Muscle layer of colon (tissue), 2 donors: ENCODE measurements around the gene C10orf53.

ENCODE experiments used
- H3K27ac ChIP-seq: one replicate; pipeline ENCODE4 v1.7.0; 2013; ENCODE audit warnings: low read depth, mild to moderate bottlenecking, low read length, moderate library complexity
- H3K27me3 ChIP-seq, 2 donors: one replicate each; pipeline ENCODE4 v1.7.0; 2013; ENCODE audit warnings: low read length in 2 of 2, mild to moderate bottlenecking in 2 of 2; ENCODE audit not compliant: insufficient read depth in 2 of 2, control insufficient read depth in 1 of 2
- H3K36me3 ChIP-seq: one replicate; pipeline ENCODE4 v1.7.0; 2013; ENCODE audit warnings: mild to moderate bottlenecking, low read length; ENCODE audit not compliant: insufficient read depth
- H3K4me1 ChIP-seq: one replicate; pipeline ENCODE4 v1.7.0; 2013; ENCODE audit warnings: mild to moderate bottlenecking, low read length; ENCODE audit not compliant: insufficient read depth
- H3K4me3 ChIP-seq, 2 donors: one replicate each; pipeline ENCODE4 v1.7.0; 2013; ENCODE audit warnings: low read length in 2 of 2, low read depth in 1 of 2, mild to moderate bottlenecking in 1 of 2, moderate library complexity in 1 of 2
- H3K9ac ChIP-seq: one replicate; pipeline ENCODE4 v1.7.0; 2013; ENCODE audit warnings: low read length
- H3K9me3 ChIP-seq: one replicate; pipeline ENCODE4 v1.7.0; 2013; ENCODE audit warnings: mild to moderate bottlenecking, low read length
- donor health status: abdominal sarcoma.
- donor health status: Adenocarcinoma of cecum.

C10orf53 gene

DNA sequence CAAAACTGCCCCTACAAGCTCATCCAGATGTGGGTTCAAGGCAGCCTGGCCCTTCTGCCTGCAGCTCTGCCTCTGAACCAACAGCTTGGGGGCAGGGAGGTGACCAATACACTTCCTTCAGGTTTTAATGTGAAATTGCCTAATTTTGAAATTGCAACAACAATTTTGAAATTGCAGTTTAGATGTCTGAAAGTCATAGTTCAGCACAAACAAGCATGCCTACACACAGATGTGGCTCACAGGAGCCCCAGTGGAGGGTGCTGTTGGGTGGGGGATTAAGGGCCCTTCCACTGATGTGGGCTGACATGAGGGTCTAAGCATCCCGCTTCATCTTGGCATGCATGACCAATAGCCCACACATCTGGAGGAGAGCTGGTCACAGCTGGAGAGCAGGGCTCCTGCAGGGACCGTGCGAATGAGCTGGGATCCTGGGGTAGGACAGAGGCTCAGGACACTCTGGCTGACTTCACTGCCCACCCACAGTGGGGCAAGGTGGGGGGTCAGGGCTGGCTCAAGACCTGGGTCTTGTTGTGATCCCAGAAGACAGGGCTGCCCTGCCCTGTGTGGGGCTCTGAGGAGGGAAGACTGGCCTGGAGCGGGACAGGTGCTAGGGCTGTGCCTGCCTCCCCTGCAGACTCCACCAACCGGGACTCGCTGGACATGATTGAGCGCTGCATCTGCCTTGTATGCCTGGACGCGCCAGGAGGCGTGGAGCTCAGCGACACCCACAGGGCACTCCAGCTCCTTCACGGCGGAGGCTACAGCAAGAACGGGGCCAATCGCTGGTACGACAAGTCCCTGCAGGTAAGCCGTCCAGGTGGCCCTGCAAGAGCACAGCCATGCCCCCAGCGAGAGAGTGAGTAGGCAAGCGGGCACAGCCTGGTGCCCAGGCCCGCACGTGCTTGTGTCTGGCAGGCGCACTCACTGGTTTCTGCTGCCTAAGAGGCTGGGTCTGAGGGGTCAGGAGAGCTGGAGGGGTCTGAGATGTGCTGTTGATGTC, 33.3 kb upstream of the C10orf53 start:
- no peaks in the 10 kb centered on the region for H3K36me3 ChIP-seq
- no peak overlapping the region for H3K9ac ChIP-seq
- no peak overlapping the region for H3K4me3 ChIP-seq
- H3K9me3 ChIP-seq = no peaks in the 10 kb centered on the region
- no peaks in the 10 kb centered on the region for H3K4me1 ChIP-seq
- no peak overlapping the region for H3K27ac ChIP-seq
- peaks cover 0 to 9% of the 10 kb centered on the region in 2 donors for H3K27me3 ChIP-seq

DNA sequence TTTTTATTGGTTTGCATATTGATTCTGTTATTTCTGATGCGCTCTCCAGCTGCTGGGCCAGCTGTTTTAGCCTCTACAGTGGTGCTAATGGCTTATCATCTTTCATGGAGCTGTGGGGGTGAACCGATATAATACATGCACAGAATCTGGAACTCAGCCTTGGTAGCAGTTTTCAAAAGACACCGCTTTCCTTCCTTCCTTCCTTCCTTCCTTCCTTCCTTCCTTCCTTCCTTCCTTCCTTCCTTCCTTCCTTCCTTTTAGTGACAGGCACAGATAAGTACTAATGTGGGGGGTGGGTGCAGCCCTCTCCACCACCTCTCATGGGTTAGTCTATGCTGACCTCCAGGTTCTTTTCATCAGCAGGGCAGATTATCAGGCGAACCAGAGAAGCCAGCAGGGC, 31.9 kb upstream of the C10orf53 start:
- Histone ChIP-seq H3K4me3 (no peak overlapping the region), H3K9me3 (no peaks in the 10 kb centered on the region), H3K27me3 (peaks cover 0 to 9% of the 10 kb centered on the region in 2 donors), H3K9ac (no peak overlapping the region), H3K36me3 (no peaks in the 10 kb centered on the region), H3K27ac (no peak overlapping the region), H3K4me1 (no peaks in the 10 kb centered on the region)

DNA sequence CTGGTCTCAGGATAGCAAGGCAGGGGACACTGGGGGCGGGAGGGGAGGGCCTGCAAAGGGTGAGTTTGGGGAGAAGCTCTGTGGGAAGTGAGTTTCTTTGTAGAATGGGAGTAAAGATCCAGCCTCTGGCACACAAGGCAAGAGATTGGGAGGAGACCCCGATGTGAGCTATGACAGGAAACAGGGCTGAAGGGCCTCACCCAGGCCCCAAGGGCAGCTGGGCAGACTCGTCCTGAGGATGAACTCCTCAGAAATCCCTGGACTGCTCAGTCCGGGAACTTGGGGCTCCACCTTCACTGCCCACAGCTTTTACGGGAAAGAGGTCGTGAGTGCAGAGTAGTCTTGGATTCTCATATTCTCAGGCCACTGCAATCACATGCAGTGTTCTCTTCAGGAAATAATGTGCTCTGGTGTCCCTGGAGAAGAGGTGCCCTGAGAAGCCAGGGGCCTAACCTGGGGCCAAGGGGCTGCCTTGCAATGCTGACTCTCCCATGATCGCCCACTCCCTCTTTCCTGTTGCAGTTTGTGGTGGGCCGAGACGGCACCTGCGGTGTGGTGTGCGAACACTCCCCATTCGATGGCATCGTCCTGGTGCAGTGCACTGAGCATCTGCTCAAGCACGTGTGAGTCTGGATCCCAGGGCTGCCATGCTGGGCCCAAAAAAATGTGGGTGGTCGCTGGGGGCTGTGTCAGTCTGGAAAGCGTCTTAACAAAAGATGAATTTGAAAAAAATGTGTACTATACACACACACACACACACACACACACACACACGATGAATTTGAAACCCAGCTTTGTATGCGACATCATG, 31.3 kb upstream of the C10orf53 start:
- Histone ChIP-seq H3K9me3 (no peaks in the 10 kb centered on the region), H3K4me1 (no peaks in the 10 kb centered on the region), H3K27me3 (peaks cover 0 to 8% of the 10 kb centered on the region in 2 donors), H3K36me3 (no peaks in the 10 kb centered on the region), H3K27ac (no peak overlapping the region), H3K4me3 (no peak overlapping the region), H3K9ac (no peak overlapping the region)

DNA sequence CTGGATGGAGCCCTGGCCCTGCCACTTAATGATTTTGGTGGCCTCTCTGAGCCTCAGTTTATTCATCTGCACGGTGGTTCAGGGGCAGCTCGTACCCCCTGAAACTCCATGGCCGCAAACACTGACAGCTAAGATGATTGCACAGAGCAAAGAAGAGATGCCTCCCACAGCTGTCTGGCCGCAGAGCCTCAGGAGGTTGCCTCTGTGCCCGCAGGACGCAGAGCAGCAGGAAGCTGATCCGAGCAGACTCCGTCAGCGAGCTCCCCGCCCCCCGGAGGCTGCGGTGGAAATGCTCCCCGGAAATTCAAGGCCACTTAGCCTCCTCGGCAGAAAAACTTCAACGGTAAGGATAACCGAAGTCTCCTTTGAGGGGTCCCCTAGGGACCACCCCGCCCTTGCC, 30.2 kb upstream of the C10orf53 start:
- Histone ChIP-seq H3K9ac (no peak overlapping the region), H3K4me1 (no peaks in the 10 kb centered on the region), H3K36me3 (no peaks in the 10 kb centered on the region), H3K27me3 (peaks cover 0 to 5% of the 10 kb centered on the region in 2 donors), H3K4me3 (no peak overlapping the region), H3K27ac (no peak overlapping the region), H3K9me3 (no peaks in the 10 kb centered on the region)

DNA sequence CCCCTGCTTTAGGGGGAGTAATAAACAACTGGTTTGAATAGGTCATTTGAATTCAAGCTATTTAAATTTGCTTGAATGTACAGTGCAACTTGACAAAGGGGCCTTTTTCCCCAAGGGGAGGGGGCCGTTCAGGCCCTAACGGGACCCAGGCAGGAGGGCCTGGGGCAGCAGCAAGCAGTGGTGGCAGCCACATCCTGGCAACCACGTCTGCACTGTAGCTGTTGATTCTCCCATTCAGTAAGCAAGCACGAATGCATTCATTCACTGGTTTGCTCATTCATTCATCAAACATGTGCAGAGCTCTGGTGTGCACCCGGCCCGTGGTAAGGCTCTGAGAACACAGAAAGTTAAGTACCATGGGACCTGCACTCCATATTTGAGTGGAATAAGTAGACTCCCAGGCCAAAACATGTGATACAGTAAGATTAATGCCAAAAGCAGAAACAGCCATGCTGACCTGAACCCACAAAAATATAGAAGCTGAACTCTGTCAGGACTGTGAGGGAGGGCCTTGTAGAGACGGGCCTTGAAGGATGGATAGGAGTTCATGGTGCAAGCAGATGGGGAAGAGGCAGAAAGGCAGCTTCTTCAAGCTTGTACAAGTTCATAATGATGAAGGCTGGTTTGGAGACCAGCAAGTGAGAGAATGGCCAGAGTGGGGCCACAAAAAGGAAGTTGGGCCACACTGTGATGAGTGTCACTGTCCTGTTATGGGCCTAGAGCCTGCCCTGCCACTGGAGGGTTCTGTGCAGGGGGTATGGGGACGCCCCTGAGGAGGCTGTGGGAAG, 29.3 kb upstream of the C10orf53 start:
- Histone ChIP-seq H3K4me1 (no peaks in the 10 kb centered on the region), H3K4me3 (no peak overlapping the region), H3K36me3 (no peaks in the 10 kb centered on the region), H3K27me3 (peaks cover 0 to 5% of the 10 kb centered on the region in 2 donors), H3K9me3 (no peaks in the 10 kb centered on the region), H3K9ac (no peak overlapping the region), H3K27ac (no peak overlapping the region)

DNA sequence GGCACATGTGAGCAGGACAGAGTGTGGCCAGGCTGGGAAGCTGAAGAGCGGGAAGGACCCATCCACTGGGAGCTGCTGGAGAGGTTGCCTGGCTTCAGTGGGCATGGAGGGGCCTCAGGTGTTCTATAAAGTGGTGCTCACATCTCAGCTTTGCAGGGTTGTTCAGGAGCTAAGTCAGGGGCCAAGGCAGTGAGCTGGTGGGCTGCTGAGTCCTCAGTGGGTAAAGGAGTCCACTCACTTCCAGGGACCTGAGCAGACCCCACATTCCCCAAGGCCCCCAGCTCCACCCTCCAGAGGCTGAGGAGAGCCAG, 28.8 kb upstream of the C10orf53 start:
- Histone ChIP-seq H3K27me3 (peaks cover 0 to 5% of the 10 kb centered on the region in 2 donors), H3K27ac (no peak overlapping the region), H3K9ac (no peak overlapping the region), H3K9me3 (no peaks in the 10 kb centered on the region), H3K36me3 (no peaks in the 10 kb centered on the region), H3K4me1 (no peaks in the 10 kb centered on the region), H3K4me3 (no peak overlapping the region)

DNA sequence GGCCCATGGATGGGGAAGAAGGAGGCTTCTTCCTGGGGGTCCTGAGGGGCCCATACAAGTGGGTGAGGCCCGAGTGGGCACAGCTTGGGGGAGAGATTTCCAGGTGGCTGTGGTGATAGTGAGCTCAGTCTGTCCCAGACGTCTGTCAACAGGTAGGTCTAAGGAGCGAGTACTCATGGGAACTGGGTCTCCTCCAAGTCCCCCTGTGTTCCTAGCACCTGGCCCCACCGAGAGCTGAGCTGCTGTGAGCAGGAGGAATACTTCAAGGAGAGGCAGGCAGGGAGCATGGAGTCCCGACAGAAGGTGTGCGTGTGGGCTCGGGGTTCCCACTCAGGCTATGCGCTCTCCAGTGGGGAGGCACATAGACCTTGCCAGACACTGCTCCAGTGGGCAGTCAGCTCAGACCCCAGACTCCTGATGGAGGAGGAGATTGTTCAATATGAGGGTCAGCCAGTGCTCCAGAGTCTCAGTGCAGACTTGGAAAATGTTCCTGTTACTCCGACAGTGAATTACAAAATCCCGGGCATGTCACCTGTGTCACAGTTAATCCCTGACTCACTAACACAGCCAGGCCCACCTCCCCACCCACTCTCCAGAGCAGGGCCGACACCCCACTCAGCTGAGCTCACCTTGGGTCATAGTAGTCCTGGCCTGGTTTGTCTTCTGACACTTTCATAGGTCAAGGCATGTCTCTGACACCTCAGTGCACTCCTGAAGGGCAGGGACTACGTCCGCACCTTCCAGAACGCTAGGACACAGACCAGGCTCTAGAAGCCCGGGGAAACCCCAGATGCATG, 28.2 kb upstream of the C10orf53 start:
- H3K9me3 ChIP-seq = no peaks in the 10 kb centered on the region
- no peaks in the 10 kb centered on the region for H3K4me1 ChIP-seq
- no peak overlapping the region for H3K9ac ChIP-seq
- H3K36me3 ChIP-seq = no peaks in the 10 kb centered on the region
- no peak overlapping the region for H3K4me3 ChIP-seq
- no peak overlapping the region for H3K27ac ChIP-seq
- H3K27me3 ChIP-seq = peaks cover 0 to 5% of the 10 kb centered on the region in 2 donors

DNA sequence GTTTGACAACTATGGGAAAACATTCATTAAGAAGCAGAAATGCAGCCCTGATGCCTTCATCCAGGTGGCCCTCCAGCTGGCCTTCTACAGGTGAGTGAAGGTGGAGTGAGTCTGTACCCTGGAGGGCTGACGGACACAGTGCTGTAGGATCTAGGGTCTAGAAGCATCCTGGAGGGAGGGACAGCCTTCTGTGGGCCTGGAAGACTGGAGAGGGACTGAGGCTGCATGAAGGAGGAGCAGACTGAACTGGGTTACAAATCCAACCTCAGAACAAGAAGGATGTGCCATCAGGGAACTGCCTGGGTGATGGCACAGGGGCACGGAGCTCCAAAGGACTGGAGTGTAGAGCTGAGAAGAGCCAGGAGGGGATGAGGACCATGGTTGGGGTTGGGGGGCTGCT, 27.5 kb upstream of the C10orf53 start:
- Histone ChIP-seq H3K9ac (no peak overlapping the region), H3K9me3 (no peaks in the 10 kb centered on the region), H3K27me3 (peaks cover 0 to 5% of the 10 kb centered on the region in 2 donors), H3K27ac (no peak overlapping the region), H3K4me3 (no peak overlapping the region), H3K36me3 (no peaks in the 10 kb centered on the region), H3K4me1 (no peaks in the 10 kb centered on the region)

DNA sequence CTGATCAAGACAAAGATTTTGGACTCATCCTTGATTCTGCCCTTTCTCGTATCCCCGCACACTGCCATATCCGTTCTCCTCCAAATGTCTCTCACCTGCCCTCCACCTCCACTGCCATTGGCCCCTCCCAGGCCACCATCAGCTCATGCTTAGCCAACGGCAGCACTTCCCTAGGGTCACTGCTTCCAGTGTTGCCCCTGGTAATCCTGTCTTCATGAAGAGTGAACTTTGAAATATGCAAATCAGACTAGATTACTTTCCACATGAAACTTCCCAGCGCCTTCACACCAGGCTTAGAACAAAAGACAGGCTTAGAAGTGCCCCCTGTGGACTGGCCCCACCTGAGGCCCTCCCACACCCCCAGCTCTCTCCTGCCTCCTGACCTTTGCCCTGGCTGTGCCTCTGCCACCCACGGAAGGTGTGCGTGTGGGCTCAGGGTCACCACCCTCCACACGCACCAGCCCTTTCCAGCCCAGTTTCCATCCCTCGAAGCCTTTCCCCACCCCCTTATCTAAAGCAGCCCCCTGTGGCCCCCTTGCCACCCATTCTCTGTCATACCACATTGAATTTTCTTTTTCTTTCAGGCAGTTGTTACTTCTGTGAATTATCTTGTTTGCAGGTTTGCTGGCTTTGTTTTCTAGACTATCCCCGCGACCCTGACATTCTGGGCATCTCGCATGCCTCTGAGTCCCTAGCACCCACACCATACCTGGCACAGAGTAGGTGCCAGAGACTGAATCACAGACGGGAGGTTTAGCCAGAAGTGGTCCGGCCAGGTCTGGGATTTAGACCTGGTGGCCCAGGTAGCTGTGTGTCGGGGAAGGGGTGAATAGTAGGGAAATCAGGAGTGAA, 26.8 kb upstream of the C10orf53 start:
- no peak overlapping the region for H3K4me3 ChIP-seq
- no peaks in the 10 kb centered on the region for H3K36me3 ChIP-seq
- no peak overlapping the region for H3K9ac ChIP-seq
- no peak overlapping the region for H3K27ac ChIP-seq
- H3K27me3 ChIP-seq = peaks cover 0 to 5% of the 10 kb centered on the region in 2 donors
- no peaks in the 10 kb centered on the region for H3K4me1 ChIP-seq
- H3K9me3 ChIP-seq = no peaks in the 10 kb centered on the region

DNA sequence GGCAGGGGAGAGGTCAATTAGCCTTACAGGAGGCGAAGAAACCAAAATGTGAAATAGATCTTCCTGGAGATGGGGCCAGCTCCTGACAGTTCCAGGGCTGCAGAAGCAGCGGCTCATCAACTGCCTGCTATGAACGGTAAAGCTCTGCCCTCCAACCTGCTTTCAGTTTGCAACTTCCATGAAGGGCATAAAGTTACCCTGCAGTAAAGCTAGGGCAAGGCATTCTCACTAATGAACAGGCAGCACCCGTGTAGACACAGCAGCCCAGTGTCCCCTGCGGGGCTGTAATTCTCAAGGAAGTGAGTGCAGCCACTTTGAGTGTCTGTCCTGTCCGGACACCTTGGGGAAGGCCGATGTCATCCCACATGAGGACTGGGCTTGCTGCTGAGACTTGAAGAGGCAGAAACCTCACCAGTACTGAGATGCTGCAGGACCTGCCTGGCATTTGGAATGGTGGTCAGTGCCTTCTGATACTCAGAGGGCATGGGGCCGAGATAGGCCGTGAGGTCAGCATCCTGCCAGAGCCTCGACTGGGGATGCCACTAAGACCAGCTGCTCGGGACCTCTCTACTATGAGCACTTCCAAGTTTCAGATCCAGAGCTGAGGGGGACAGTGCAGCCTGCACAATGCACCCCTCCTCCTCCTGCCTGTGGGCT, 26.1 kb upstream of the C10orf53 start:
- Histone ChIP-seq H3K4me1 (no peaks in the 10 kb centered on the region), H3K9ac (no peak overlapping the region), H3K27me3 (peaks cover 0 to 5% of the 10 kb centered on the region in 2 donors)

More for the DNA sequence above, 26.1 kb upstream of the C10orf53 start:
- Histone ChIP-seq H3K4me3 (no peak overlapping the region), H3K9me3 (no peaks in the 10 kb centered on the region), H3K27ac (no peak overlapping the region), H3K36me3 (no peaks in the 10 kb centered on the region)
